ENCODE data around the gene ARHGEF7. TPM values are rescaled to one million over a fixed set of nuclear protein-coding genes. Genes with fewer than 3 reads are reported as not detected.

Gene ARHGEF7
- total RNA-seq, 1 donor from 2014 or later = 31.6 TPM

DNA sequence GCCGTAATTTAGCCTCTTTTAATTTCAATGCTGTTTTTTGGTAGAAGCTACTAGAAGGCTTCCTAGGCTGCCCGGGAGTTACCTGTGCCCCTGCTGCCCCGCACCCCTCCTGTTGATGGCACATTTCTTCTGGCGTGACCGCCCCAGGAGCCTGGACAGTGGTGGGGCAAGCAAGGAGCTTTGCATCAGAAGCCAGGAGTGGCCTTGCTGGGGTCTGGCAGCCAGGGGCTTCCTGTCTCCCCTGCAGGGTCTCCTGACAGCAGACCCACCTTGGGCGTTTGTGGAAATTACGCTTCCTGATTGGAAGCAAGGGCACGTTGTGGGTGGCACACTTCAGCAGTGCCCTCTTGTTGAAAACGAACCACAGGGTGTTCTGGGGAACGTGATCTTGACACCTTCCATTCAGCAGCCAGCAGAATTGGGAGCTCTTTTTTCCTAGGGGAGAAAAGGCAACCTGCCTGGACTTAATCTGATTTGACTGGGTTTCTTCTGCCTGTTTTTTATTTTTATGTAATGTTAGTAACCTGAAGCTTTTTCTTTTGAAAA lies 115.3 kb downstream of the ARHGEF7 start:
- TF ChIP-seq, protein P1, sequence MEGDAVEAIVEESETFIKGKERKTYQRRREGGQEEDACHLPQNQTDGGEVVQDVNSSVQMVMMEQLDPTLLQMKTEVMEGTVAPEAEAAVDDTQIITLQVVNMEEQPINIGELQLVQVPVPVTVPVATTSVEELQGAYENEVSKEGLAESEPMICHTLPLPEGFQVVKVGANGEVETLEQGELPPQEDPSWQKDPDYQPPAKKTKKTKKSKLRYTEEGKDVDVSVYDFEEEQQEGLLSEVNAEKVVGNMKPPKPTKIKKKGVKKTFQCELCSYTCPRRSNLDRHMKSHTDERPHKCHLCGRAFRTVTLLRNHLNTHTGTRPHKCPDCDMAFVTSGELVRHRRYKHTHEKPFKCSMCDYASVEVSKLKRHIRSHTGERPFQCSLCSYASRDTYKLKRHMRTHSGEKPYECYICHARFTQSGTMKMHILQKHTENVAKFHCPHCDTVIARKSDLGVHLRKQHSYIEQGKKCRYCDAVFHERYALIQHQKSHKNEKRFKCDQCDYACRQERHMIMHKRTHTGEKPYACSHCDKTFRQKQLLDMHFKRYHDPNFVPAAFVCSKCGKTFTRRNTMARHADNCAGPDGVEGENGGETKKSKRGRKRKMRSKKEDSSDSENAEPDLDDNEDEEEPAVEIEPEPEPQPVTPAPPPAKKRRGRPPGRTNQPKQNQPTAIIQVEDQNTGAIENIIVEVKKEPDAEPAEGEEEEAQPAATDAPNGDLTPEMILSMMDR (IDR thresholded peaks at IDR 0.05; ENCODE audit: insufficient read depth, low read length, severe bottlenecking) = no peak
- Histone ChIP-seq H3K27me3 (ENCODE audit: control insufficient read depth, insufficient read depth, low read length) (no peaks in the 10 kb centered on the region), H3K4me3 (ENCODE audit: low read depth, low read length) (no peak overlapping the region), H3K36me3 (ENCODE audit: control insufficient read depth, insufficient read depth, low read length) (peaks cover 8% of the 10 kb centered on the region)
- FAIRE-seq = no peak
- no peak for DNase-seq (ENCODE audit: low read depth)

DNA sequence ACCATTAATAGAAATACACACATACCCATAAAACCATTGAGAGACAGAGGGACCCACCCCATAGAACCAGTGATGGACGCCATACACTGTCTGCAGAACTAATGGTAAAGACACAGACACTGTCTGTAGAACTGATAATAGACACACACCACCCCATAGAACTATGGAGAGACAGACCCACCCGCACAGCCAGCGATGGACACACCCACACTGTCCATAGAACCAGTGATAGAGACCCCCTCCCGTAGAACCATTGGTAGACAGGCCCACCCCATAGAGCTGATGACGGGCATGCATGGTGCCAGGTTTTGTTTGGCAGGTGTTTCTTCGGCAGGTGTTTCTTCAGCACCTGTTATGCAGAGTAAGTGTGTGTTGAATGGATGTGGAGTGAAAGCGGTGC lies 117.1 kb downstream of the ARHGEF7 start:
- Histone ChIP-seq H3K36me3 (ENCODE audit: control insufficient read depth, insufficient read depth, low read length) (peaks cover 8% of the 10 kb centered on the region), H3K27me3 (ENCODE audit: control insufficient read depth, insufficient read depth, low read length) (no peaks in the 10 kb centered on the region), H3K4me3 (ENCODE audit: low read depth, low read length) (no peak overlapping the region)
- DNase-seq (ENCODE audit: low read depth) (no peak), FAIRE-seq (peak; percentile 43)
- TF ChIP-seq, protein P1 (IDR thresholded peaks at IDR 0.05; ENCODE audit: insufficient read depth, low read length, severe bottlenecking) = no peak

DNA sequence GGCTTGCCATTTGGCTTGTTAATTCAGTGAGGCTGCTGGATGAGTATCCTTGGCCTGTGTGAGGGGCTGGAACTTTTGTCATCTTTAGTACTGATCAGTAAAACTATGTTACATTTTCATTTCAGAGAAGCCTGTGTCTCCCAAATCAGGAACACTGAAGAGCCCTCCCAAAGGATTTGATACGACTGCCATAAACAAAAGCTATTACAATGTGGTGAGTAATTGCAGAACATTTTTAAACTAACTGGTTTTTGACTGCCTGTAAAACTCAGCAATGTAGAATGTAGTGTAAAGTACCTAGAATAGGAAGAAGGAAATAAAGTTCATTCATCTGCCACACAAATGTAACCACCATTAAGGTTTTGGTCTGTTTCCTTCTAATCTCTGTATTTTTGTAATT lies 118.0 kb downstream of the ARHGEF7 start:
- TF ChIP-seq, protein P1 (IDR thresholded peaks at IDR 0.05; ENCODE audit: insufficient read depth, low read length, severe bottlenecking) = no peak
- H3K27me3 ChIP-seq (ENCODE audit: control insufficient read depth, insufficient read depth, low read length) = no peaks in the 10 kb centered on the region
- H3K36me3 ChIP-seq (ENCODE audit: control insufficient read depth, insufficient read depth, low read length) = peaks cover 8% of the 10 kb centered on the region
- FAIRE-seq = no peak
- DNase-seq (ENCODE audit: low read depth) = no peak
- no peak overlapping the region for H3K4me3 ChIP-seq (ENCODE audit: low read depth, low read length)

DNA sequence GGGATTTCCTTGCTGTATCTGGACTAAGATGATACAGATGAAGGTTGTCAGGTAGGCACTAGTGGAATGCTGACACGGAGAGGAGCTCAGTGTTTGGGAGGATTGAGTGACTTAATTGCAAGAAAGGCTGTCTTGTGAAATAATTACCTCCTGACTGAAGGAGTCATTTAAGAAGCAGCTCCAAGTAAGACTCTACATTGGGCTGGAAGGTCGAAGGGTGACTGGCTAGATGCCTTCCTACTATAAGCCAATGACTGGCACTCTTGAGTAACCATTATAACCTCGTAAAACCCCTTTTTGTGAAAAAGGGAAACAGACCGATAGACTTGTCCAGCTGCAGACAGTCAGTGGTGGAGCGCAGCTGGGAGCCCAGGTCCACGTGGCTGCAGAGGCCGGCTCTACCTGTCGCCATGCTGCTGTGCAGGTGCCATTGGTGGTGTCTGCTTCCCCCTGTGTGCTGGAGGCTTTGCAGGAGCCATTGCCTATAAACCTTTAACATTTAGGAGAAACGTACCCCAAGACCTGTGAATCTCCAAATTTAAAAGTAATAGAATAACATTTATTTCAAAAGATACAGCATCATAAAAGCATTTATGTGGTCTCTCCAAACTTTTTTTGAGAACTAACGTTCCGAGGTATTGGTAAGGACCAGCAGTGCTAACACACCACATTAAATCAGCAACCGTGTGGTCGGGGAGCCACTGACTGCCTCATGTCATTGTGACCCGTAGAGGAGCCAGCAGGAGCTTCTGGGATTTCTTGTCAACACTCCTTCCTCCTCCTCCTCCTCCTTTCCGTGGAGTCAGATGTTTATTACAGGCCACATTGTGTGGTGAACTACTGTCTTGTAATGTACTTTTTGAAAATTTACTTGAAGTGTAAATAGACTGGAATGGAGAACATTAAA lies 124.9 kb downstream of the ARHGEF7 start:
- FAIRE-seq (no peak), DNase-seq (ENCODE audit: low read depth) (no peak)
- Histone ChIP-seq H3K36me3 (ENCODE audit: control insufficient read depth, insufficient read depth, low read length) (peaks cover 1% of the 10 kb centered on the region), H3K4me3 (ENCODE audit: low read depth, low read length) (no peak overlapping the region), H3K27me3 (ENCODE audit: control insufficient read depth, insufficient read depth, low read length) (no peaks in the 10 kb centered on the region)
- TF ChIP-seq, protein P1 (IDR thresholded peaks at IDR 0.05; ENCODE audit: insufficient read depth, low read length, severe bottlenecking) = no peak

DNA sequence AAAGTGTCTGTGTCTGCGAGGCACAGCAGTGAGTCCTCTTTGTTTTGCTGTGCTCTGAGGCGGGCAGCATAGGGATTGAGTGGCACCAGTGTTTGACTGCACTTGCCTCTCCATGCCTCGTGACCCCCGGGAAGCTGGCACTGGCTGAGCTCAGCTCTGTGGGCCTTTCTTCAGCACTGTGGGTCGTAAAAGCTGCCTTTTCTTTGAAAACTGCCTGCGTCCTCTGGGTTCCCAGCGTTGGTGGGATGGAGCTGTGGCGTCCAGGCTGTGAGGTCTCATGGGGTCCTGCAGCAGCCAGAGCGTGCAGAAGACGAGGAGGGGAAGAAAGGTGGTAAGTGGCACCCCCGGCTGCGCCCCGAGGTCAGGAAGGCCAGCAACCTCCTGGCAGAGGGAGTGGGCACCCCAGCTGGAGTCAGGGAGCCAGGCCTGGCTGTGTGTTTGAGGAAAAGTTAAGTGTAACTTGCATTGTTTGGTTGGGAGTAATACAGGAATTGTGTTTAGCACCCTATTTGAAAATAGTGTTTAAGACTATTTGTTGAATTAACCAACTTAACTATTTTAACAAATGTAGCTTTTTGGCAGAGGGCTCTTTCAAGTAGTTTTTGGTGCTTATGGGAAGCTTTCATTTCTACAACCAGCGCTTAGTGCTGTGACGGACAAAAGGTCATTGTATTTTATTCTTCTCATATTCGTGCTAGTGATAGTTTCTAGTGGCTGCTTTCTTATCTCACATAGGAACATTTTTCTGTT lies 126.1 kb downstream of the ARHGEF7 start:
- DNase-seq (ENCODE audit: low read depth) (no peak), FAIRE-seq (no peak)
- TF ChIP-seq, protein P1 (IDR thresholded peaks at IDR 0.05; ENCODE audit: insufficient read depth, low read length, severe bottlenecking) = no peak
- Histone ChIP-seq H3K36me3 (ENCODE audit: control insufficient read depth, insufficient read depth, low read length) (peaks cover 1% of the 10 kb centered on the region), H3K4me3 (ENCODE audit: low read depth, low read length) (no peak overlapping the region), H3K27me3 (ENCODE audit: control insufficient read depth, insufficient read depth, low read length) (no peaks in the 10 kb centered on the region)

All from bronchial epithelial cell (primary cell).